H1 (cell line): ENCODE results near the gene MYH10. TPM values are rescaled to one million over a fixed set of nuclear protein-coding genes. Genes with fewer than 3 reads are reported as not detected.

ENCODE experiments used
- CTCF ChIA-PET: fragments of 300-600 bp; sonication (Branson Sonifier 250); formaldehyde crosslinking; loops from one replicate; lab custom pipeline; 2021; ENCODE audit not compliant: partially characterized antibody; lab: Charles Lee
- POLR2A ChIA-PET: fragments of 300-600 bp; sonication (Branson Sonifier 250); formaldehyde crosslinking; loops from one replicate; lab custom pipeline; 2021; ENCODE audit warnings: inconsistent platforms; ENCODE audit not compliant: partially characterized antibody; lab: Charles Lee
- DNase-seq, 2 experiments: peaks; one replicate each; pipeline versions ENCODE4 v3.0.0 to v3.0.0-alpha.2; 2010 to 2022; ENCODE audit warnings: low spot score in 2 of 2, low read depth in 1 of 2, mixed read lengths in 1 of 2
- FAIRE-seq: peaks from 2 replicates; lab custom pipeline; 2011; peaks lifted over from hg19 to GRCh38; lab: Jason Lieb, UNC
- H2AFZ ChIP-seq: 2 replicates; pipeline ENCODE4 v1.8.1; 2012; ENCODE audit warnings: low read length, inconsistent platforms
- H2AK5ac ChIP-seq: 2 replicates; pipeline ENCODE4 v1.6.1; 2013; ENCODE audit warnings: low read depth, low read length
- H2BK120ac ChIP-seq: replicated peaks from 2 replicates; pipeline ENCODE3; 2013; ENCODE audit warnings: low read depth, low read length, inconsistent platforms
- H2BK12ac ChIP-seq: 2 replicates; pipeline ENCODE4 v1.6.1; 2013; ENCODE audit warnings: low read depth, low read length
- H2BK15ac ChIP-seq: 2 replicates; pipeline ENCODE4 v1.6.1; 2013; ENCODE audit warnings: low read length
- H2BK20ac ChIP-seq: 2 replicates; pipeline ENCODE4 v1.6.1; 2013; ENCODE audit warnings: low read length
- H2BK5ac ChIP-seq: 2 replicates; pipeline ENCODE4 v1.6.1; 2013; ENCODE audit warnings: low read depth, low read length
- H3K14ac ChIP-seq: 2 replicates; pipeline ENCODE4 v1.6.1; 2013; ENCODE audit warnings: inconsistent platforms; ENCODE audit not compliant: insufficient read length
- H3K18ac ChIP-seq: 2 replicates; pipeline ENCODE4 v1.6.1; 2013; ENCODE audit warnings: low read length; ENCODE audit errors: extremely low read depth
- H3K23ac ChIP-seq: 2 replicates; pipeline ENCODE4 v1.6.1; 2013; ENCODE audit warnings: inconsistent platforms; ENCODE audit not compliant: insufficient read length
- H3K23me2 ChIP-seq: 2 replicates; pipeline ENCODE4 v1.6.1; 2013; ENCODE audit warnings: low read depth, low read length
- H3K27ac ChIP-seq: 2 replicates; pipeline ENCODE4 v1.6.1; 2011; ENCODE audit warnings: low read depth, low read length, inconsistent platforms
- H3K27me3 ChIP-seq, 4 experiments: replicated peaks in 1 of 4; 1 replicate in 1 of 4; 2 replicates in 3 of 4; pipeline versions ENCODE4 v1.6.1 to v1.8.1; 2011 to 2013; ENCODE audit warnings: low read length in 3 of 4, mild to moderate bottlenecking in 3 of 4, inconsistent platforms in 2 of 4, mixed read lengths in 2 of 4, moderate library complexity in 1 of 4; ENCODE audit not compliant: control insufficient read depth in 3 of 4, insufficient read depth in 3 of 4; ENCODE audit errors: extremely low read depth in 1 of 4
- H3K36me3 ChIP-seq, 4 experiments: 2 replicates each; pipeline versions ENCODE4 v1.6.1 to v1.8.1; 2011 to 2013; ENCODE audit warnings: mild to moderate bottlenecking in 4 of 4, low read length in 3 of 4, moderate library complexity in 2 of 4, control low read depth in 1 of 4, inconsistent platforms in 1 of 4; ENCODE audit not compliant: insufficient read depth in 4 of 4, control insufficient read depth in 2 of 4
- H3K4ac ChIP-seq: replicated peaks from 2 replicates; pipeline ENCODE3; 2013; ENCODE audit warnings: low read length, low read depth, mixed read lengths, inconsistent platforms; ENCODE audit not compliant: insufficient read length
- H3K4me1 ChIP-seq, 4 experiments: replicated peaks in 1 of 4; 1 replicate in 1 of 4; 2 replicates in 3 of 4; pipeline versions ENCODE4 v1.6.1 to v1.8.1; 2011 to 2013; ENCODE audit warnings: low read length in 3 of 4, inconsistent platforms in 2 of 4, mixed read lengths in 1 of 4; ENCODE audit not compliant: insufficient read depth in 4 of 4, control insufficient read depth in 3 of 4
- H3K4me2 ChIP-seq, 2 experiments: 2 replicates each; pipeline versions ENCODE4 v1.6.1 to v1.8.1; 2011 to 2013; ENCODE audit warnings: low read depth in 2 of 2, low read length in 2 of 2, control low read depth in 1 of 2, inconsistent platforms in 1 of 2, mild to moderate bottlenecking in 1 of 2; ENCODE audit not compliant: insufficient read depth in 1 of 2
- H3K4me3 ChIP-seq, 4 experiments: fragments of 200-600, 300-600 bp in 1 of 4; sonication (generic), shearing (Covaris generic), sonication (Bioruptor Twin) in 1 of 4; 2 replicates each; pipeline versions ENCODE4 v1.5.1 to v1.8.1; 2011 to 2016; ENCODE audit warnings: low read length in 4 of 4, low read depth in 3 of 4, control low read depth in 2 of 4, inconsistent platforms in 2 of 4, mild to moderate bottlenecking in 2 of 4, mixed read lengths in 1 of 4, moderate library complexity in 1 of 4; ENCODE audit not compliant: insufficient read depth in 2 of 4; ENCODE audit errors: extremely low read depth in 1 of 4
- H3K56ac ChIP-seq: replicated peaks from 2 replicates; pipeline ENCODE3; 2013; ENCODE audit warnings: low read depth, mild to moderate bottlenecking, mixed read lengths, low read length, inconsistent platforms; ENCODE audit not compliant: insufficient read length
- H3K79me1 ChIP-seq: 2 replicates; pipeline ENCODE4 v1.6.1; 2013; ENCODE audit warnings: low read depth, low read length, control low read depth
- H3K79me2 ChIP-seq, 2 experiments: 2 replicates each; pipeline versions ENCODE4 v1.6.1 to v1.8.1; 2012 to 2013; ENCODE audit warnings: low read length in 2 of 2, mild to moderate bottlenecking in 2 of 2, inconsistent platforms in 1 of 2; ENCODE audit not compliant: insufficient read depth in 2 of 2, control insufficient read depth in 1 of 2
- H3K9ac ChIP-seq, 4 experiments: replicated peaks in 1 of 4; 1 replicate in 1 of 4; 2 replicates in 3 of 4; pipeline versions ENCODE4 v1.6.1 to v1.8.1; 2011 to 2013; ENCODE audit warnings: low read depth in 3 of 4, low read length in 3 of 4, control low read depth in 2 of 4, mild to moderate bottlenecking in 2 of 4, moderate library complexity in 2 of 4, inconsistent platforms in 1 of 4; ENCODE audit errors: extremely low read depth in 1 of 4
- H3K9me3 ChIP-seq, 2 experiments: 2 replicates each; pipeline versions ENCODE4 v1.6.1 to v1.8.1; 2012 to 2013; ENCODE audit warnings: mild to moderate bottlenecking in 2 of 2, moderate library complexity in 2 of 2, control low read depth in 1 of 2, inconsistent platforms in 1 of 2, low read depth in 1 of 2, low read length in 1 of 2, mixed read lengths in 1 of 2; ENCODE audit not compliant: insufficient read depth in 2 of 2
- H4K20me1 ChIP-seq, 2 experiments: replicated peaks in 1 of 2; 2 replicates each; pipeline versions ENCODE3 to v1.8.1; 2011 to 2013; ENCODE audit warnings: inconsistent platforms in 2 of 2, low read length in 2 of 2, mild to moderate bottlenecking in 1 of 2; ENCODE audit not compliant: insufficient read depth in 2 of 2, control insufficient read depth in 1 of 2
- H4K5ac ChIP-seq: 2 replicates; pipeline ENCODE4 v1.6.1; 2013; ENCODE audit warnings: low read length, low read depth, mixed read lengths, inconsistent platforms; ENCODE audit not compliant: insufficient read length
- H4K8ac ChIP-seq: 2 replicates; pipeline ENCODE4 v1.8.0; 2013; ENCODE audit warnings: mild to moderate bottlenecking, moderate library complexity, low read length, inconsistent platforms; ENCODE audit not compliant: insufficient read depth; ENCODE audit errors: extremely low read depth
- H4K91ac ChIP-seq: replicated peaks from 2 replicates; pipeline ENCODE3; 2013; ENCODE audit warnings: low read length, mixed read lengths, inconsistent platforms; ENCODE audit not compliant: insufficient read length
- ASH2L ChIP-seq: fragments of 200-600, 300-600 bp; sonication (generic); IDR thresholded peaks from one replicate; pipeline ENCODE4 v1.7.1; 2017; ENCODE audit warnings: low read length
- HDAC2 ChIP-seq, 2 experiments: fragments of 300-600 bp in 1 of 2; sonication (generic) in 1 of 2; IDR thresholded peaks; 2 replicates each; pipeline ENCODE4 v1.6.1; 2011 to 2012; ENCODE audit warnings: low read depth in 2 of 2, low read length in 2 of 2, mild to moderate bottlenecking in 2 of 2, moderate library complexity in 2 of 2, borderline replicate concordance in 1 of 2, inconsistent platforms in 1 of 2
- NANOG ChIP-seq: IDR thresholded peaks from 2 replicates; pipeline ENCODE4 v1.6.1; 2011; ENCODE audit warnings: low read length, low read depth, mild to moderate bottlenecking, inconsistent platforms; ENCODE audit not compliant: insufficient read depth, poor library complexity, severe bottlenecking
- SIN3A ChIP-seq, 2 experiments: IDR thresholded peaks in 1 of 2; conservative IDR thresholded peaks in 1 of 2; 2 replicates each; pipeline ENCODE4 v1.6.1; 2011 to 2012; ENCODE audit warnings: low read length in 2 of 2, improper control_type of control experiment in 1 of 2, low read depth in 1 of 2, mild to moderate bottlenecking in 1 of 2
- WGBS, 2 experiments: shearing (Covaris generic) in 1 of 2; methylation state at CpG; one replicate each; pipeline versions ENCODE4 v1.1.6 to v1.1.7; 2013 to 2015; ENCODE audit warnings: low lambda C conversion rate in 2 of 2, mixed read lengths in 2 of 2, inconsistent platforms in 1 of 2, low coverage in 1 of 2, missing lambda C conversion rate in 1 of 2; ENCODE audit not compliant: insufficient replicate concordance in 2 of 2, insufficient coverage in 1 of 2, insufficient read length in 1 of 2; ENCODE audit errors: extremely low coverage in 1 of 2, missing lambda C conversion rate in 1 of 2; 5-methylcytosine and 5-hydroxymethylcytosine counted together
- polyA plus RNA-seq, 7 experiments: library from polyadenylated mRNA; depleted of rRNA in 3 of 7; stranded (reverse) in 5 of 7; unstranded in 2 of 7; fragments of >200 nt in 5 of 7; fragments of 200-250 nt in 2 of 7; gene quantifications; 1 replicate in 5 of 7; 2 replicates in 1 of 7; 4 replicates in 1 of 7; pipeline versions ENCODE4 v1.2.1 to v1.2.3, GENCODE V29; 2011 to 2013; ENCODE audit warnings: missing spikeins in 2 of 7, mixed read lengths in 2 of 7
- total RNA-seq: library from RNA; stranded (reverse); fragmentation: NEBNext Ultra II Directional; extraction: Animal tissue kit (Norgen Biotek cat#: 25700); gene quantifications from 2 replicates; pipeline ENCODE4 v1.2.1, GENCODE V29; 2021

MYH10 gene
- total and polyA plus RNA-seq, 2 of the 8 experiments (the other 6 are each of a cell fraction or from before 2014, with no cell fraction given) = 64.1 to 289 TPM

- CTCF ChIA-PET = interaction anchor here (0.6 to 1.6 kb wide), 2 partner anchors 18 to 1056 kb away, joined by 3 to 4 read pairs; no protein-coding TSS in a partner anchor
- Histone ChIP-seq H3K23ac (no peak overlapping the region), H2BK20ac (no peak overlapping the region), H3K9me3 (no peaks in the 10 kb centered on the region), H4K20me1 (peaks cover 13 to 21% of the 10 kb centered on the region in 2 experiments), H2BK12ac (no peak overlapping the region; the same call in 1 of the 2 replicates), H3K56ac (peak overlapping the region; percentile 90), H3K4ac (no peak overlapping the region), H3K79me1 (no peaks in the 10 kb centered on the region), H3K27me3 (no peaks in the 10 kb centered on the region), H3K36me3 (no peaks in the 10 kb centered on the region), H3K27ac (peak overlapping the region; percentile 93), H3K4me3 (peak overlapping the region; percentile 47 to 90 (median 78)), H4K8ac (peak overlapping the region; percentile 94; the same call in 1 of the 2 replicates)
- TF ChIP-seq ASH2L (peak; percentile 3), NANOG (no peak), SIN3A (conservative IDR thresholded peaks at IDR 0.05 in 1 of 2, IDR thresholded peaks at IDR 0.05 in 1 of 2; ENCODE audit: low read depth in 1 of 2, low read length in 2 of 2) (0 out of 4 replicates have a peak, but pooled peaks of 1 of the 2 experiments have one; percentile 8), HDAC2 (IDR thresholded peaks at IDR 0.05; ENCODE audit: borderline replicate concordance in 1 of 2, low read depth in 2 of 2, low read length in 2 of 2) (peak in 1 of 2 experiments; percentile 86; a peak in 2 of 4 replicates)
- TF ChIP-seq, all 59 proteins: peak for 3
- DNase-seq (no peak), FAIRE-seq (no peak)
- Histone ChIP-seq H3K4me1 (peaks cover 5 to 14% (median 7%) of the 10 kb centered on the region in 4 experiments; a peak in 6 of 7 replicates), H3K9ac (peak overlapping the region; percentile 5 to 89 (median 86); a peak in 5 of 7 replicates), H2BK15ac (no peak overlapping the region), H2AK5ac (no peak overlapping the region), H2BK120ac (peak overlapping the region; percentile 3), H4K91ac (peak overlapping the region; percentile 86), H2AFZ (peak overlapping the region; percentile 83; the same call in 1 of the 2 replicates), H3K79me2 (peaks cover 21 to 39% of the 10 kb centered on the region in 2 experiments), H3K14ac (no peak overlapping the region), H4K5ac (peak overlapping the region; percentile 71), H3K23me2 (peaks cover 6% of the 10 kb centered on the region; the same call in 1 of the 2 replicates), H3K4me2 (peak overlapping the region; percentile 67 to 93), H2BK5ac (peak overlapping the region; percentile 82; the same call in 1 of the 2 replicates), H3K18ac (peak overlapping the region; percentile 90)
- POLR2A ChIA-PET = interaction anchor here (0.6 to 1.7 kb wide), 10 partner anchors 10 to 334 kb away, joined by 3 to 4 read pairs (median 3); partner anchors contain the start of gene PIK3R5
- WGBS, 2 experiments = 1% methylated on average over 10 of the region's 13 CpGs; no CpG with 5 or more reads in 1 of the 2 experiments
These were observed 991 bp upstream of the MYH10 start for GRCh38 chr17:8631554-8631877.
